Endothelial cell (in vitro differentiated cells): ENCODE measurements around the gene ELOVL5. TPM values are rescaled to one million over a fixed set of nuclear protein-coding genes. Genes with fewer than 3 reads are reported as not detected.

ENCODE experiments used
- DNase-seq: peaks from one replicate; pipeline ENCODE4 v3.0.0; 2021; ENCODE audit warnings: low spot score
- H3K27ac Mint-ChIP-seq: one replicate; pipeline ENCODE4 v1.8.0; 2021; ENCODE audit warnings: mixed read lengths, inconsistent platforms; ENCODE audit not compliant: unreplicated experiment
- H3K27me3 Mint-ChIP-seq: one replicate; pipeline ENCODE4 v1.8.0; 2021; ENCODE audit warnings: mild to moderate bottlenecking, moderate library complexity, mixed read lengths, inconsistent platforms; ENCODE audit not compliant: unreplicated experiment
- H3K36me3 Mint-ChIP-seq: one replicate; pipeline ENCODE4 v1.8.0; 2021; ENCODE audit warnings: mild to moderate bottlenecking, low read depth, mixed read lengths, inconsistent platforms; ENCODE audit not compliant: unreplicated experiment
- H3K4me1 Mint-ChIP-seq: one replicate; pipeline ENCODE4 v1.8.0; 2021; ENCODE audit warnings: mild to moderate bottlenecking, mixed read lengths, inconsistent platforms; ENCODE audit not compliant: unreplicated experiment
- H3K4me3 Mint-ChIP-seq: one replicate; pipeline ENCODE4 v1.8.0; 2021; ENCODE audit warnings: mild to moderate bottlenecking, mixed read lengths, inconsistent platforms; ENCODE audit not compliant: unreplicated experiment
- H3K9me3 Mint-ChIP-seq: one replicate; pipeline ENCODE4 v1.8.0; 2021; ENCODE audit warnings: mixed read lengths, inconsistent platforms; ENCODE audit not compliant: unreplicated experiment
- CTCF ChIP-seq: fragments of 200-600 bp; sonication (generic); IDR thresholded peaks from one replicate; pipeline ENCODE4 v1.5.0; 2021; ENCODE audit warnings: antibody characterized with exemption; ENCODE audit not compliant: unreplicated experiment
- total RNA-seq: library from RNA; stranded (reverse); fragmentation: NEBNext Ultra II Directional; extraction: Animal tissue kit (Norgen Biotek cat#: 25700); gene quantifications from one replicate; pipeline ENCODE4 v1.2.1, GENCODE V29; 2021; ENCODE audit not compliant: unreplicated experiment

The ELOVL5 gene
- total RNA-seq, 1 donor from 2014 or later: 163 TPM

GRCh38 chr6:53241938-53242337 is 106.8 kb downstream of the ELOVL5 start:
- Mint-ChIP-seq H3K4me3 (no peak overlapping the region), H3K36me3 (no peaks in the 10 kb centered on the region), H3K4me1 (no peaks in the 10 kb centered on the region), H3K27me3 (no peaks in the 10 kb centered on the region), H3K9me3 (no peaks in the 10 kb centered on the region), H3K27ac (no peak overlapping the region)
- DNase-seq: no peak
- no peak for TF ChIP-seq CTCF

- H3K27me3 Mint-ChIP-seq: no peaks in the 10 kb centered on the region
- H3K4me3 Mint-ChIP-seq: no peak overlapping the region
- TF ChIP-seq CTCF: no peak
- H3K9me3 Mint-ChIP-seq: no peaks in the 10 kb centered on the region
- H3K4me1 Mint-ChIP-seq: no peaks in the 10 kb centered on the region
- no peaks in the 10 kb centered on the region for H3K36me3 Mint-ChIP-seq
- no peak for DNase-seq
- H3K27ac Mint-ChIP-seq: no peak overlapping the region
Measured at GRCh38 chr6:53240761-53241160, 108.0 kb downstream of the ELOVL5 start.

GRCh38 chr6:53240139-53240538 is 108.6 kb downstream of the ELOVL5 start:
- no peak for DNase-seq
- H3K27ac Mint-ChIP-seq: no peak overlapping the region
- TF ChIP-seq CTCF: no peak
- no peaks in the 10 kb centered on the region for H3K27me3 Mint-ChIP-seq
- no peaks in the 10 kb centered on the region for H3K4me1 Mint-ChIP-seq
- no peaks in the 10 kb centered on the region for H3K9me3 Mint-ChIP-seq
- no peak overlapping the region for H3K4me3 Mint-ChIP-seq
- H3K36me3 Mint-ChIP-seq: no peaks in the 10 kb centered on the region

- no peak overlapping the region for H3K4me3 Mint-ChIP-seq
- no peaks in the 10 kb centered on the region for H3K9me3 Mint-ChIP-seq
- TF ChIP-seq CTCF: no peak
- H3K4me1 Mint-ChIP-seq: no peaks in the 10 kb centered on the region
- DNase-seq: no peak
- H3K27me3 Mint-ChIP-seq: no peaks in the 10 kb centered on the region
- no peak overlapping the region for H3K27ac Mint-ChIP-seq
- H3K36me3 Mint-ChIP-seq: no peaks in the 10 kb centered on the region
Measured at GRCh38 chr6:53239526-53239925, 109.2 kb downstream of the ELOVL5 start.

- no peaks in the 10 kb centered on the region for H3K27me3 Mint-ChIP-seq
- no peaks in the 10 kb centered on the region for H3K4me1 Mint-ChIP-seq
- no peak for TF ChIP-seq CTCF
- no peak overlapping the region for H3K4me3 Mint-ChIP-seq
- no peaks in the 10 kb centered on the region for H3K9me3 Mint-ChIP-seq
- H3K27ac Mint-ChIP-seq: no peak overlapping the region
- H3K36me3 Mint-ChIP-seq: no peaks in the 10 kb centered on the region
- DNase-seq: no peak
Measured at GRCh38 chr6:53238311-53238710, 110.4 kb downstream of the ELOVL5 start.
